Activated T-helper 17 cell treated with anti-CD3 and anti-CD28 coated beads, Interleukin-2, amount 50 U/mL, for 72 hours (primary cell): Measurements from ENCODE around the gene NME7. TPM values are rescaled to one million over a fixed set of nuclear protein-coding genes. Genes with fewer than 3 reads are reported as not detected.
"Not testable (repeated sequence)": the region's sequence is repeated elsewhere in the genome, so short reads cannot be mapped to it uniquely, and the experiment has no call there.

Source experiments
- ATAC-seq: fragments of 150-1000 bp; cut with Tn5 transposase; replicated peaks from 2 replicates; pipeline ENCODE4 v1.10.0; 2021; ENCODE audit warnings: mild to moderate bottlenecking, moderate library complexity
- H3K27ac Mint-ChIP-seq: one replicate; pipeline ENCODE4 v1.8.0; 2022; ENCODE audit warnings: mixed read lengths
- H3K27me3 Mint-ChIP-seq: one replicate; pipeline ENCODE4 v1.8.0; 2022; ENCODE audit warnings: mixed read lengths
- H3K36me3 Mint-ChIP-seq: one replicate; pipeline ENCODE4 v1.8.0; 2022; ENCODE audit warnings: low read depth, mild to moderate bottlenecking, mixed read lengths
- H3K4me1 Mint-ChIP-seq: one replicate; pipeline ENCODE4 v1.8.0; 2022; ENCODE audit warnings: mixed read lengths
- H3K4me3 Mint-ChIP-seq: one replicate; pipeline ENCODE4 v1.8.0; 2022; ENCODE audit warnings: mild to moderate bottlenecking, mixed read lengths
- H3K9me3 Mint-ChIP-seq: one replicate; pipeline ENCODE4 v1.8.0; 2022; ENCODE audit warnings: mixed read lengths
- total RNA-seq, 2 donors: library from RNA; stranded (reverse); gene quantifications; one replicate each; pipeline ENCODE4 v1.2.3, GENCODE V29; 2022

NME7 gene, protein sequence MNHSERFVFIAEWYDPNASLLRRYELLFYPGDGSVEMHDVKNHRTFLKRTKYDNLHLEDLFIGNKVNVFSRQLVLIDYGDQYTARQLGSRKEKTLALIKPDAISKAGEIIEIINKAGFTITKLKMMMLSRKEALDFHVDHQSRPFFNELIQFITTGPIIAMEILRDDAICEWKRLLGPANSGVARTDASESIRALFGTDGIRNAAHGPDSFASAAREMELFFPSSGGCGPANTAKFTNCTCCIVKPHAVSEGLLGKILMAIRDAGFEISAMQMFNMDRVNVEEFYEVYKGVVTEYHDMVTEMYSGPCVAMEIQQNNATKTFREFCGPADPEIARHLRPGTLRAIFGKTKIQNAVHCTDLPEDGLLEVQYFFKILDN
- total RNA-seq: 10 to 100 TPM; 20.3 to 20.6 TPM

DNA sequence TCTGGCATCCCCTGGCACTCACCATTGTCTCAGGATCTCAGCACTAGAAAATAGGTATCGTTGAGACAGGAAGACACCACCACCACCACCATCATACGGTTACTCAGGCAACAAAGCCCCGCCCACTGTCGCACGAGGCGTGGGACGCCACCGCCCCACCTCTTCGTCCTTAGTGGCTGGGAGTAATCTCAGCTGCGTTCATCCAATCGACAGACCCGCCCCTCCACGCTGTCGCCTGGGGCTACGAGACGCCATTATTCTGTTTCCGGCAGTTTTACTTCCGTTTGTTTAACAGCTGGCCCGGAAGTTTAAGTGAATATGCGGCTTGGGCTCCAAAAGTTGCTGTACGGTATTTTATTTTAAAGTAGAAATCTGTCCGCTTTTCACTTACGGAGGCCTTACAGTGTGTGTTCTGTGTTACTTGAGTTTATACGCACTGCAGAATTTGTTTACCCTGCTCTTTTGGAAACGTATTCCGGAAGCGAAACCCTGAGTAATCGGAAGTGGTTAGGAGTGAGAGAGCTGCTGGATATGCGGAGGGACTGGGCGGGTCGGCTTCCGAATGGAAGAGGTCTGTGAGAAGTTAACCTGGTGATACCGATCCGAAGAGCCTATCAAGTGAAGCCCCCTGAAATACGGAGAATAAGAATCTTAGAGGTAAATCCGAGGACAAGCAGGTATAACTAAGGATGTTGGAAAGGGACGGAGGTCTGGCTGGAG lies at the start of gene NME7, which contains the start of gene BLZF1:
Gene NME7 (minus strand): TSS at position 112 of the 720 bp plus-strand sequence. CDS start 87 bp downstream, at position 25.
Gene BLZF1 (plus strand): TSS at position 510 of the 720 bp plus-strand sequence. CDS start 1,328 bp downstream, outside the sequence.
- Mint-ChIP-seq H3K27me3 (no peaks in the 10 kb centered on the region), H3K9me3 (peaks cover 4% of the 10 kb centered on the region), H3K27ac (no peak within 1 kb of the TSS), H3K4me3 (no peak within 1 kb of the TSS), H3K36me3 (peaks cover 41% of the 10 kb centered on the region), H3K4me1 (peaks cover 16% of the 10 kb centered on the region)
- peak; percentile 89 for ATAC-seq

DNA sequence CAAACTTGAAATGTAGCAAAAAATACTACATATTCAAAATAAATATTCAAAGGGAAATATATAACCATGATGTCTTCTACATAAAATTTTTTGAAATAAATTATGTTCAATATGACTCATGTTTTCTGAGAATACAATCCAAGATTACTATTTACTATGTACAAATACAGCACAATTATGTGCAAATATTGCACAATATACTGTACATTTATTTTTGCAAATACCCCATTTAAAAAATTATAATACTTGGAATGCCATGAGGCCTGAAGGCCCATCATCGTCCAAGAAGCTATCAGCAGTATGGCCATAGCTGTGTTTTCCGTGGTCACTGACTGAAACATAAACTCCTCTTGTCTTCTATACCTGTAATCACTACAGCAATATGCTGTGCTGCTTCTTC lies 47.4 kb upstream of the NME7 start:
- H3K36me3 Mint-ChIP-seq: no peaks in the 10 kb centered on the region
- H3K4me3 Mint-ChIP-seq: no peak overlapping the region
- peaks cover 4% of the 10 kb centered on the region for H3K27me3 Mint-ChIP-seq
- H3K27ac Mint-ChIP-seq: no peak overlapping the region
- H3K4me1 Mint-ChIP-seq: no peaks in the 10 kb centered on the region
- peaks cover 6% of the 10 kb centered on the region for H3K9me3 Mint-ChIP-seq
- ATAC-seq: no peak

DNA sequence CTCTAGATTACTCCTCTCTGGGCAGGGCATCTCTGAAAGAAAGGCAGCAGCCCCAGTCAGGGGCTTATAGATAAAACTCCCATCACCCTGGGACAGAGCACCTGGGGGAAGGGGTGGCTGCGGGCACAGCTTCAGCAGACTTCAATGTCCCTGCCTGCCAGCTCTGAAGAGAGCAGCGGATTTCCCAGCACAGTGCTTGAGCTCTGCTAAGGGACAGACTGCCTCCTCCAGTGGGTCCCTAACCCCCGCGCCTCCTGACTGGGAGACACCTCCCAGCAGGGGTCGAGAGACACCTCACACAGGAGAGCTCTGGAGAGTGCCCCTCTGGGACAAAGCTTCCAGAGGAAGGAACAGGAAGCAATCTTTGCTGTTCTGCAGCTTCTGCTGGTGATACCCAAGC lies 40.7 kb upstream of the NME7 start:
- ATAC-seq, H3K4me1 Mint-ChIP-seq, H3K27ac Mint-ChIP-seq, H3K27me3 Mint-ChIP-seq, H3K36me3 Mint-ChIP-seq, H3K4me3 Mint-ChIP-seq: not testable (repeated sequence)
- peaks cover 20% of the 10 kb centered on the region for H3K9me3 Mint-ChIP-seq

DNA sequence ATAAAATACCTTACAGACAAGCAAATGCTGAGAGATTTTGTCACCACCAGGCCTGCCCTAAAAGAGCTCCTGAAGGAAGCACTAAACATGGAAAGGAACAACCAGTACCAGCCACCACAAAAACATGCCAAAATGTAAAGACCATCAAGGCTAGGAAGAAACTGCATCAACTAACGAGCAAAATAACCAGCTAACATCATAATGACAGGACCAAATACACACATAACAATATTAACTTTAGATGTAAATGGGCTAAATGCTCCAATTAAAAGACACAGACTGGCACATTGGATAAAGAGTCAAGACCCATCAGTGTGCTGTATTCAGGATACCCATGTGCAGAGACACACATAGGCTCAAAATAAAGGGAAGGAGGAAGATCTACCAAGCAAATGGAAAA lies 35.0 kb upstream of the NME7 start:
- H3K27ac Mint-ChIP-seq, ATAC-seq, H3K4me1 Mint-ChIP-seq, H3K27me3 Mint-ChIP-seq, H3K4me3 Mint-ChIP-seq, H3K36me3 Mint-ChIP-seq: not testable (repeated sequence)
- peaks cover 24% of the 10 kb centered on the region for H3K9me3 Mint-ChIP-seq

DNA sequence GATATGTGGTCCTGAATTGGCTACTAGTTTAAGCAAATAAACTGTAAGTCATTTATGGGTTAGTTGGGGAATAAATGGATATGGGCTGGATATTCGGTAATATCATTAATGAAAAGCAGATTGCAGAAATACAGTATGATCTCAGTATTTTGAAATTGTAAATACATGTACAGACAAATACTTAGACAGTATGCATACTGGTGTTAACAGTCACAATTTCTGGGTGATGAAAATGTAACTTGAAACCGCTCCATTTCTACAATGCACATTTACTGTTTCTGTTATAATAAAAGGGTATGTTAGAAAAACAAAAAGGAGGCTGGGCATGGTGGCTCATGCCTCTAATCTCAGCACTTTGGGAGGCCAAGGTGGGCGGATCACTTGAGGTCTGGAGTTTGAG lies 28.4 kb upstream of the NME7 start:
- no peak for ATAC-seq
- H3K27me3 Mint-ChIP-seq: no peaks in the 10 kb centered on the region
- H3K4me3 Mint-ChIP-seq: no peak overlapping the region
- H3K9me3 Mint-ChIP-seq: peaks cover 10% of the 10 kb centered on the region
- peaks cover 52% of the 10 kb centered on the region for H3K36me3 Mint-ChIP-seq
- H3K4me1 Mint-ChIP-seq: no peaks in the 10 kb centered on the region
- H3K27ac Mint-ChIP-seq: no peak overlapping the region

DNA sequence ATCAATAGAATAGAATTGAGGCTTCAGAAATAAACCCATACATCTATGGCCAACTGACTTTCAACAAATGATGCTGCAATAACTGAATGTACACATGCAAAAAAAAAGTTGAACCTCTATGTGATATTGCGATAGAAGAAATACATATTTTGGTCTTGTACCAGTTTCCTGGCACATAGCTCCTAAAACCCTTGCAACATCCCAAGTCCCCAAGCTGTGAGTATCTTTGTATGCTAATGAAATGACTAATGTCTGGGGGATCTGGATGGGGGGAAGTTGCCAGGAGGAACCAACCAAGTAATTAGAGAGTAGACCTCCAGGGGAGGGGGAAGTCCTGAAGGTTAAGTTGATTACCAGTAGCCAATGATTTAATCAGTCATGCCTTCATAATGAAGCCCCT lies 24.8 kb upstream of the NME7 start:
- Mint-ChIP-seq H3K4me3 (no peak overlapping the region), H3K27me3 (no peaks in the 10 kb centered on the region), H3K4me1 (peaks cover 15% of the 10 kb centered on the region), H3K9me3 (no peaks in the 10 kb centered on the region), H3K27ac (no peak overlapping the region), H3K36me3 (peaks cover 85% of the 10 kb centered on the region)
- no peak for ATAC-seq

DNA sequence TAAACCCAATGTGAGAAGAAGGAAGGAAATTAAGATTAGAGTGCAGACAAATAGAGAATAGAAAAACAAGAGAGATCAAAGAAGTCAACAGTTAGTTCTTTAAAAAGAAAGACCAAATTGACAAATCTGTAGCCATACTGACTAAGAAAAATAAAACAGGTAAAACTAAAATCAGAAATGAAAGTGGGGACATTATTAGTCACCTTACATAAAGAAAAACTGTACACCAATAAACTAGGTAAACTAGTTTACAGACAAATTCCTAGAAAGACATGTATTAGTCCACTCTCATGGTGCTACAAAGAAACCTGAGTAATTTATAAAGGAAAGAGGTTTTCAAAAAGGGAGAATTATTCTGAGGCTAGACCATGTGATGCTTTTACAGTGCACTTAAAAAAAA lies 22.7 kb upstream of the NME7 start:
- ATAC-seq: peak; percentile 94
- Mint-ChIP-seq H3K27me3 (no peaks in the 10 kb centered on the region), H3K4me1 (peaks cover 15% of the 10 kb centered on the region), H3K27ac (peak overlapping the region; percentile 88), H3K4me3 (no peak overlapping the region), H3K9me3 (no peaks in the 10 kb centered on the region), H3K36me3 (peaks cover 82% of the 10 kb centered on the region)

DNA sequence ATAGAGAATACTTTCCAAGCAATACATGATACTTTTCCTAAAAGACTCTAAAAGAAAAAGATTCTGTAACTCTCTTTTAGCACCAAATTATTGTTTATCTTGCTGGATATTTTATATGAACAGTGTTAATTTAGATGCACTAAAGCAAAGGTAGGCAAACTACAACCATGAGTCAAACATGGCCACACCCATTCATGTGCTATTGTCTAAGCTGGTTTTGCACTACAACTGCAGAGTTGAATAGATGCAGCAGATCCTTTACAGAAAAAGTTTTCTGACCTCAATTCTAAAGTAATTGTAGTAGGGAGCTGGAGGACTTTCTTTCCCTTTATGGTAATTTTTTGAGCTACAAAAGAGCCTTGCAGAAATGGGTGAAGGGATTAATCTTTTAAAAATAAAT lies 19.8 kb upstream of the NME7 start:
- ATAC-seq: no peak
- no peak overlapping the region for H3K4me3 Mint-ChIP-seq
- H3K36me3 Mint-ChIP-seq: peaks cover 56% of the 10 kb centered on the region
- H3K9me3 Mint-ChIP-seq: no peaks in the 10 kb centered on the region
- peaks cover 15% of the 10 kb centered on the region for H3K4me1 Mint-ChIP-seq
- H3K27me3 Mint-ChIP-seq: no peaks in the 10 kb centered on the region
- H3K27ac Mint-ChIP-seq: no peak overlapping the region

DNA sequence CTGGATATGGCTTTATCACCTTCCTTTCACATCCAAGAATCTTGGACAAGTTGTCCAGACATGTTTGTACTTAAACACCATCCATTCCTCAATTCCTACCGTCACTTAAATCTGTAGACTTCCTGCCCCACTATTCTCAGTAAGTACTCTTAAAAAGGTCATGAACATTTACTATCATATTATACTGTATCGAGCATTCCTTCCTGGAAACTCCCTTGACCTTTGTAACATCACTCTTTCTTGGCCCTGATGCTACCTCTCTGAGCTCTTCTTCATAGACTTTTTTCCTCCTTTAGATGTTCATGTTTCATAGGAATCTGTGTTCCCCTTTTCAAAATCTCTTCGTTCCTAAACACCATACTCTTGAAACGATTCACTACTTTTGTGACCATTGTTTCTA lies 15.9 kb upstream of the NME7 start:
- no peak for ATAC-seq
- no peak overlapping the region for H3K27ac Mint-ChIP-seq
- H3K27me3 Mint-ChIP-seq: no peaks in the 10 kb centered on the region
- no peaks in the 10 kb centered on the region for H3K4me1 Mint-ChIP-seq
- H3K4me3 Mint-ChIP-seq: no peak overlapping the region
- H3K9me3 Mint-ChIP-seq: no peaks in the 10 kb centered on the region
- H3K36me3 Mint-ChIP-seq: peaks cover 25% of the 10 kb centered on the region

DNA sequence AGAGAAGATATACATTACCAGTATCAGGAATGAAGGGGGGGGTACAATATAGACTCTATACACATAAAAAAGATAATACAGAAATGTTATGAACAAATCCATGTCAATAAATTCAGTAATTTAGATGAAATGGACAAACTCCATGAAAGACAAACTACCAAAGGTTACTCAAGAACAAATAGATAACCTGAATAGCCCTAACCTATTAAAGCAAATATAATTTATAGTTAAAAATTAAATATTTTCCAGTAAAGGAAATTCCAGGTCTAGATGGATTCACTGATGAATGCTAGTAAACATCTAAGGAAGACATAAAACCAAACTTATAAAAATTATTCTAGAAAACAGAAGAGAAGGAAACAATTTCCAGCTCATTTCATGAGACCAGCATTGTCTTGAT lies 13.6 kb upstream of the NME7 start:
- H3K4me1 Mint-ChIP-seq: no peaks in the 10 kb centered on the region
- H3K4me3 Mint-ChIP-seq: no peak overlapping the region
- H3K27me3 Mint-ChIP-seq: no peaks in the 10 kb centered on the region
- ATAC-seq: no peak
- H3K36me3 Mint-ChIP-seq: peaks cover 31% of the 10 kb centered on the region
- no peaks in the 10 kb centered on the region for H3K9me3 Mint-ChIP-seq
- no peak overlapping the region for H3K27ac Mint-ChIP-seq

DNA sequence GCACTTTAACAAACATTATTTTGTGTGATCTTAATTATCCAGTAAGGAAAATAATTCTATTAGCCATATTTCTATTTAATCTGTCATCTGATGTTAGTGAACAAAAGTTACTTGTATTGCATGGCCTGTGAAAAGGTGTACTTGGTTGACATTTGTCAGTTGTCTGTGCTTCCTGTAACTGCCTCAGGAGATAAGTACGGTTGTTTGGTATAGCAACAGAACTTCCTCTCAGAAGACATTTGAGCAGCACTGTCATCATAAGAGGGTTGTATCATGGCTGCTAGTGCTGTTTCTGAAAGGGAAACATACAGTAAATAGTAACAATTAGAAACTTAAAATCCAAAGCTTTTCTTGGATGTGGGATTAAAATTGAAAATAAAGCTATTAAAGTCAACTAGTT lies 3.8 kb upstream of the NME7 start:
- ATAC-seq: no peak
- H3K27me3 Mint-ChIP-seq: no peaks in the 10 kb centered on the region
- no peak overlapping the region for H3K4me3 Mint-ChIP-seq
- H3K4me1 Mint-ChIP-seq: peaks cover 9% of the 10 kb centered on the region
- no peak overlapping the region for H3K27ac Mint-ChIP-seq
- no peaks in the 10 kb centered on the region for H3K9me3 Mint-ChIP-seq
- peaks cover 43% of the 10 kb centered on the region for H3K36me3 Mint-ChIP-seq

DNA sequence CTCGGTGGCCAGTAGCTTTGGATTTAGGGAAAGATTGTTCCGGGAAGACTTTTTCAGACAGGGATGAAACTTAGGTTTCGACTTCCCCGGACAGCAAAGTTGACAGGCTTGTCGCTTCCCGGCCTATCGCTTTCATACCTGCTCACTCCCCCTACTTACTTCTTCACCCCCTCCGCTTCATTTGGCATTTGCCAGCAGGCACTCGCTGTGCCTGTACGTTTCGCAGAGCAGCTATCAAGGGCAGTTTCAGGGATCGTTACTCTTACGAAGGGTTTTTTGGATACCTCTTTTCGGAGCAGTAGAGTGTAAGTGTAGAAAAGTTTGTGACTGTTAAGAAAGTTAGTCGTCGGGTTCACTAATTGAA lies 791 bp upstream of the NME7 start:
- peaks cover 18% of the 10 kb centered on the region for H3K4me1 Mint-ChIP-seq
- no peaks in the 10 kb centered on the region for H3K27me3 Mint-ChIP-seq
- no peak overlapping the region for H3K4me3 Mint-ChIP-seq
- no peak for ATAC-seq
- H3K9me3 Mint-ChIP-seq: peaks cover 4% of the 10 kb centered on the region
- H3K36me3 Mint-ChIP-seq: peaks cover 44% of the 10 kb centered on the region
- H3K27ac Mint-ChIP-seq: no peak overlapping the region

DNA sequence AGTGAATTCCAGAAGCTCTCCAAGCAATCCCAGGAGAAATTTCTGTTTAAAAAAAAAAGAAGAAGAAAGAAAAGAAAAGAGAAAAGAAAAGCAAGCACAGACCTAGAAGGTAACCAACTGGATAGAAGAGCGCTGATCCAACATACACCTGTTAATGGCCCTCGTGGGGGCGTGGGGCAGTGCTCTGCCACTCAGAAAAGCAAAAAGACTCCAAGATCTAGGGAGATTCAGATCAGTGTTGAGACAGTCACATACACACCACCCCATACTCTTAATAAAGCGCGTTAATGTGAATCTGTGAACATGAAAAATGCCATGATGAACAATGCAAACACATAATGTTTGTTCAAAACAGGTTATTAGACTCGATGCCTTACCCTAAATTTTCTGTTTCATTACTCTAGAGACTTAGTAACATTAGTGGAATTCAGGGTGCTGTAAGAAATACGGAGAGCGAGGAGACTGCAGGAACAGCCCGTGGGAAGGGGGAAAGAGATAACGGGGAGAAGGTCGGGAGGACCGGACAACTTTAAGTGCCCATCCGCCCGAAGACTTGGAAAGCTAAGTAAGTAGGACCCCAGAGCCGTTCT lies 406 bp downstream of the NME7 start:
- H3K27me3 Mint-ChIP-seq: no peaks in the 10 kb centered on the region
- H3K27ac Mint-ChIP-seq: no peak overlapping the region
- ATAC-seq: no peak

DNA sequence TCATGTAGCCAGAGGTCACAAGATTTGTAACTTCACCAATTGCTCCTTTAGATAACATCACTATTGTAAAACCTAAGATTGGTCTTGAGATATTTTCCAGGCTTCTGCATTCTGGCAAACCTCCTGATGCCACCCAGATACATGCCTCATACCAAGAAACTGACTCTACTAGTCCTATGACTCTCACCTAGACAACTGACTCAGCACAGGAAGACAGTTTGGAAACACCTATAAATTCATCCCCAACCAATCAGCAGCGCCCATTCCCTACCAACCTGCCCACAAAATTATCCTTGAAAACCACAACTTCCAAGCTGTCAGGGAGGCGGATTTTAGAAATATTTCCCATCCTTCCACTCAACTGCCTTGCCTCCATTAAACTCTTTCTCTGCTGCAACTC lies 2.6 kb downstream of the NME7 start:
- Mint-ChIP-seq H3K9me3 (peaks cover 4% of the 10 kb centered on the region), H3K4me3 (no peak overlapping the region), H3K27ac (no peak overlapping the region), H3K4me1 (peaks cover 18% of the 10 kb centered on the region), H3K36me3 (peaks cover 15% of the 10 kb centered on the region), H3K27me3 (no peaks in the 10 kb centered on the region)
- ATAC-seq: peak; percentile 34

More for the DNA sequence above, 406 bp downstream of the NME7 start:
- Mint-ChIP-seq H3K9me3 (peaks cover 4% of the 10 kb centered on the region), H3K4me1 (peaks cover 21% of the 10 kb centered on the region), H3K4me3 (no peak overlapping the region), H3K36me3 (peaks cover 37% of the 10 kb centered on the region)
